HCT116 (cell line): ENCODE results near the gene RBP2. TPM values are rescaled to one million over a fixed set of nuclear protein-coding genes. Genes with fewer than 3 reads are reported as not detected.

ENCODE experiments used
- ATAC-seq: fragments of 200-7000 bp; cut with Tn5 transposase; 2 replicates; pipeline ENCODE4 v1.9.1; 2020; ENCODE audit warnings: mild to moderate bottlenecking, moderate library complexity
- BruUV-seq: library from RNA; stranded (reverse); fragments of 400-500 nt; replicated peaks from 2 replicates; lab custom pipeline; 2021; lab: Mats Ljungman, UMichigan
- CTCF ChIA-PET: fragments of 300-600 bp; sonication (Branson Sonifier 250); formaldehyde crosslinking; loops from one replicate; lab custom pipeline; 2021; ENCODE audit warnings: antibody characterized with exemption; lab: Charles Lee
- POLR2A ChIA-PET: fragments of 300-600, 350-600 bp; sonication (Branson Sonifier 250); formaldehyde crosslinking; loops from one replicate; lab custom pipeline; 2021; ENCODE audit warnings: antibody characterized with exemption; lab: Charles Lee
- RAD21 ChIA-PET, 2 experiments: fragments of 300-600 bp; sonication (Branson Sonifier 250); formaldehyde crosslinking; loops; one replicate each; lab custom pipeline; 2023; ENCODE audit warnings: low total read pairs in 2 of 2; ENCODE audit not compliant: uncharacterized antibody in 2 of 2, unreplicated experiment in 2 of 2, low non-redundant PET in 1 of 2; lab: Charles Lee
- DNase-seq: peaks from one replicate; pipeline ENCODE4 v3.0.0-alpha.2; 2010; ENCODE audit warnings: low read depth, low spot score
- H2AFZ ChIP-seq: fragments of 200-600 bp; shearing (Covaris generic), sonication (generic); 2 replicates; pipeline ENCODE4 v1.6.1; 2017; ENCODE audit warnings: low read depth, mixed run types, mixed read lengths, antibody characterized with exemption, low read length; ENCODE audit not compliant: poor library complexity, severe bottlenecking
- H3K27ac ChIP-seq: 2 replicates; pipeline ENCODE4 v1.5.1; 2012; ENCODE audit warnings: low read depth, low read length
- H3K27me3 ChIP-seq: fragments of 200-600 bp; sonication (generic); 2 replicates; pipeline ENCODE4 v1.6.1; 2016; ENCODE audit warnings: mixed run types, low read length, mixed read lengths; ENCODE audit not compliant: insufficient read depth
- H3K36me3 ChIP-seq, 2 experiments: fragments of 200-500 bp in 1 of 2; fragments of 200-600 bp in 1 of 2; sonication (Bioruptor generic) in 1 of 2; sonication (generic) in 1 of 2; 2 replicates each; pipeline versions ENCODE4 v1.5.1 to v1.6.1; 2014 to 2016; ENCODE audit warnings: low read length in 2 of 2, inconsistent platforms in 1 of 2, mixed read lengths in 1 of 2, mixed run types in 1 of 2; ENCODE audit not compliant: insufficient read depth in 2 of 2, control insufficient read depth in 1 of 2
- H3K4me1 ChIP-seq, 2 experiments: fragments of 200-600 bp in 1 of 2; sonication (generic) in 1 of 2; 2 replicates each; pipeline versions ENCODE4 v1.5.1 to v1.6.1; 2012 to 2017; ENCODE audit warnings: low read length in 2 of 2, inconsistent platforms in 1 of 2, mild to moderate bottlenecking in 1 of 2, mixed read lengths in 1 of 2, mixed run types in 1 of 2, moderate library complexity in 1 of 2; ENCODE audit not compliant: insufficient read depth in 2 of 2, control insufficient read depth in 1 of 2
- H3K4me2 ChIP-seq: fragments of 200-600 bp; sonication (generic); 2 replicates; pipeline ENCODE4 v1.6.1; 2017; ENCODE audit warnings: mixed run types, low read length, mixed read lengths
- H3K4me3 ChIP-seq, 2 experiments: fragments of 200-600 bp in 1 of 2; sonication (generic) in 1 of 2; replicated peaks in 1 of 2; 2 replicates each; pipeline ENCODE4 v1.5.1; 2011 to 2016; ENCODE audit warnings: low read length in 2 of 2, control low read depth in 1 of 2, low read depth in 1 of 2, mild to moderate bottlenecking in 1 of 2, mixed read lengths in 1 of 2, mixed run types in 1 of 2
- H3K79me2 ChIP-seq: fragments of 200-600 bp; sonication (generic); 2 replicates; pipeline ENCODE4 v1.6.1; 2017; ENCODE audit warnings: mild to moderate bottlenecking, mixed run types, low read length, moderate library complexity, mixed read lengths; ENCODE audit not compliant: insufficient read depth
- H3K9ac ChIP-seq: fragments of 200-600 bp; sonication (generic); 2 replicates; pipeline ENCODE4 v1.6.1; 2016; ENCODE audit warnings: low read length, mixed read lengths
- H3K9me2 ChIP-seq: fragments of 200-600 bp; sonication (generic), shearing (Covaris generic); 2 replicates; pipeline ENCODE4 v1.6.1; 2017; ENCODE audit warnings: mixed run types, mild to moderate bottlenecking, moderate library complexity; ENCODE audit not compliant: insufficient read depth
- H3K9me3 ChIP-seq, 2 experiments: fragments of 200-500 bp in 1 of 2; fragments of 200-600 bp in 1 of 2; sonication (Bioruptor generic) in 1 of 2; sonication (generic) in 1 of 2; 2 replicates each; pipeline ENCODE4 v1.6.1; 2014 to 2017; ENCODE audit warnings: low read length in 2 of 2, mixed read lengths in 2 of 2, inconsistent platforms in 1 of 2, low read depth in 1 of 2, mild to moderate bottlenecking in 1 of 2, mixed run types in 1 of 2, moderate library complexity in 1 of 2; ENCODE audit not compliant: control insufficient read depth in 1 of 2, insufficient read depth in 1 of 2
- H4K20me1 ChIP-seq: fragments of 200-600 bp; sonication (generic), shearing (Covaris generic); 2 replicates; pipeline ENCODE4 v1.6.1; 2017; ENCODE audit warnings: mixed run types, mild to moderate bottlenecking, moderate library complexity; ENCODE audit not compliant: insufficient read depth
- CEBPB ChIP-seq: IDR thresholded peaks from 2 replicates; pipeline ENCODE4 v1.6.1; 2012; ENCODE audit warnings: low read depth
- EGR1 ChIP-seq: IDR thresholded peaks from 2 replicates; pipeline ENCODE4 v1.6.1; 2012; ENCODE audit warnings: low read depth
- FOSL1 ChIP-seq: IDR thresholded peaks from 2 replicates; pipeline ENCODE4 v1.6.1; 2012; ENCODE audit warnings: low read depth
- POLR2A ChIP-seq: IDR thresholded peaks from 2 replicates; pipeline ENCODE4 v1.7.0; 2011; ENCODE audit warnings: borderline replicate concordance; ENCODE audit not compliant: insufficient read depth, insufficient read length; ENCODE audit errors: extremely low read depth
- RAD21 ChIP-seq: IDR thresholded peaks from 2 replicates; pipeline ENCODE4 v1.6.1; 2012; ENCODE audit warnings: low read depth, mild to moderate bottlenecking
- TCF7L2 ChIP-seq: IDR thresholded peaks from 2 replicates; pipeline ENCODE4 v1.7.0; 2011; ENCODE audit warnings: borderline replicate concordance, inconsistent platforms; ENCODE audit not compliant: insufficient read depth, insufficient read length; ENCODE audit errors: extremely low read depth
- YY1 ChIP-seq: IDR thresholded peaks from 2 replicates; pipeline ENCODE4 v1.6.1; 2011; ENCODE audit warnings: low read length, low read depth, moderate library complexity, mild to moderate bottlenecking; ENCODE audit not compliant: insufficient replicate concordance; ENCODE audit errors: extremely low read depth
- ZNF274 ChIP-seq: fragments of 200-500 bp; sonication (Bioruptor generic); IDR thresholded peaks from 2 replicates; pipeline ENCODE4 v1.6.1; 2014; ENCODE audit warnings: mild to moderate bottlenecking, low read depth, low read length, inconsistent platforms
- intact Hi-C: fragments of 100-400 bp; cut with micrococcal nuclease; formaldehyde crosslinking; loops from 2 replicates; pipeline ENCODE4 v1.10.0; 2022
- total RNA-seq: library from RNA; stranded (reverse); gene quantifications from one replicate; pipeline ENCODE4 v1.2.1, GENCODE V29; 2021; ENCODE audit not compliant: unreplicated experiment

The RBP2 gene
- total RNA-seq, 1 experiment from 2014 or later, result not detected

DNA sequence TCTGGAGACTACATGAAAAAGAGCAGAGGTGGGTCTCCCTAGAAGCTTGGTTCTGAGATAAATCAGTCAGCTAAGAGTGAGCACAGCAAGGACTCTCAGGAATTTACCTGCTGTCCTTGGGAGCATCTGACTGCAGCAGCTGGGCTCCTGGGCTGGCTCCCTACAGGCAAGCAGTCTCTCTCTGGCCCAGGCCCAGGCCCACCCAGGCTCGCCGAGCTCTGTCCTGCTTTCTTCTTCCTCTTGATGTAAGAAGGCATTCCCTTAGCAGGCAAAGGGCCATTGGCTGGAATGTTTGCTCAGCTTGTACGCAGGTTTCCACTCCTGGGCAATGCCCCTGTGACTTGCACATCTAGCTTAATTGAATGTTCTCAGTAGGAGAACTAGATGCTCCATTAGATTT lies 4.3 kb upstream of the RBP2 start:
- H3K4me1 ChIP-seq, result no peaks in the 10 kb centered on the region
- no peaks in the 10 kb centered on the region for H3K36me3 ChIP-seq
- BruUV-seq, result no TSS peak
- TF ChIP-seq POLR2A, result no peak
- DNase-seq (no peak), ATAC-seq (no peak)
- no peak overlapping the region for H3K9ac ChIP-seq
- no peak overlapping the region for H3K4me3 ChIP-seq
- ChIA-PET RAD21 (no interaction called here), POLR2A (no interaction called here), CTCF (no interaction called here)
- no peaks in the 10 kb centered on the region for H3K79me2 ChIP-seq
- H3K4me2 ChIP-seq, result no peak overlapping the region
- H4K20me1 ChIP-seq, result no peaks in the 10 kb centered on the region
- intact Hi-C loops, result no loop called here
- no peak overlapping the region for H2AFZ ChIP-seq
- H3K27me3 ChIP-seq, result no peaks in the 10 kb centered on the region
- no peaks in the 10 kb centered on the region for H3K9me2 ChIP-seq
- no peak overlapping the region for H3K27ac ChIP-seq
- H3K9me3 ChIP-seq, result no peaks in the 10 kb centered on the region

DNA sequence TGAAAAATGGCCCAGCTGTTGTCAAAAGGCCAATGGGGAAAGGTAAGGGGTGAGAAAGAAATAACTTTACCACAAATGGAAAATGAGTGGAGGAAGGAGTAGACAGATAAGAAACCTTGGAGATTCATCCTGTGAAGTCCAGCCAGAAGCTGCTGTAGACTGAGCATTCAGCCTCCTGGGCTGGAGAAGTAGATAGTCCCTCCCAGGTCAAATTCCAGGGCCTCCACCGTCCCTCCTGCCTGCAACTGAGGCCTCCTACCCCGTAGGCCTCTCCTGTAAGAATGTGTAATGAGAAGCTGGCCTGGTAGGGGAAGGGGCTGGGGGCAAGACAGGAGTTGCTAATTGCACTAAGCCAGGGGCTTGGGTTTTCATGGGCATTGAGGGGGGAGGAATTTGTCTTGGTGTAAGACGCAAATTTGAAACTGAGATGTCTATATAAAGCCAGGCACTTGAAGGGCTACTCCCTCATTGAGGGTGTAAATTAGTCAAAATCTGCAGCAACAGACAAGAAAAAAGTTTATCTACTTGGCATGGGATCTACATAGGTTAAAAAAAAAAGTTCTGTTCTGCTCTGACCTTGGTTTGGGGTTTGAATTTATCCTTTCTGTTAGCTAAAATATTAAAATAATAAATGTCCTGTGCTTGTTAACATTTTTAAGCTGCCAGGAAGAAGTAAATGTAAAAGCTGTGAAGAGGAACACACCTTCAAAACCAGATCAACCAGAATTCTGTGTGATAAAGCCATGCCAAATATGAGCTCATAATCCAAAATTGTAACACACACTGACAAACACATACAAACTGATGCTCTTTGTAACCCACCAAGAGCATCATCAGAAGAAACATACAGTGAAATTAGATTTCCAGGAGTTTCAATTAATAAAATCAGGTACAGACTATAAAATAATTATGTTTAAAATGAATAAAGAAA lies 1.7 kb upstream of the RBP2 start:
- intact Hi-C loops, result no loop called here
- Histone ChIP-seq H3K36me3 (no peaks in the 10 kb centered on the region), H3K9ac (no peak overlapping the region), H3K9me3 (no peaks in the 10 kb centered on the region), H4K20me1 (no peaks in the 10 kb centered on the region), H3K79me2 (no peaks in the 10 kb centered on the region), H3K4me3 (no peak overlapping the region), H3K27me3 (no peaks in the 10 kb centered on the region), H3K9me2 (no peaks in the 10 kb centered on the region), H2AFZ (no peak overlapping the region), H3K27ac (no peak overlapping the region), H3K4me1 (peaks cover 0 to 4% of the 10 kb centered on the region in 2 experiments; a peak in 1 of 4 replicates), H3K4me2 (no peak overlapping the region)
- BruUV-seq, result no TSS peak
- RAD21 ChIA-PET, result no interaction called here
- ATAC-seq, result no peak
- CTCF ChIA-PET, result no interaction called here
- DNase-seq, result no peak
- TF ChIP-seq EGR1, result no peak
- TF ChIP-seq ZNF274, result no peak
- no peak for TF ChIP-seq POLR2A
- no peak for TF ChIP-seq FOSL1
- no peak for TF ChIP-seq CEBPB
- TF ChIP-seq RAD21, result no peak
- no peak for TF ChIP-seq TCF7L2
- no peak for TF ChIP-seq YY1
- POLR2A ChIA-PET, result no interaction called here
